ENCODE data around the gene UBE2K. TPM values are rescaled to one million over a fixed set of nuclear protein-coding genes. Genes with fewer than 3 reads are reported as not detected.

Gene UBE2K
- total RNA-seq, 1 experiment from 2014 or later: 151 TPM

- H3K4me2 ChIP-seq (ENCODE audit: insufficient read depth, insufficient read length, low read length): no peak overlapping the region
- H3K23ac ChIP-seq (ENCODE audit: insufficient read length, low read depth, low read length): no peak overlapping the region
- H4K20me1 ChIP-seq (ENCODE audit: control insufficient read depth, insufficient read depth, insufficient read length): no peaks in the 10 kb centered on the region
- no peak overlapping the region for H3K27ac ChIP-seq (ENCODE audit: insufficient read length, low read depth, low read length)
- H3T11ph ChIP-seq (ENCODE audit: low read length): no peak overlapping the region
- Mint-ChIP-seq H3K9me3 (no peaks in the 10 kb centered on the region), H3K27me3 (ENCODE audit: low read depth) (no peaks in the 10 kb centered on the region), H3K4me3 (no peak overlapping the region), H3K36me3 (ENCODE audit: insufficient read depth in 1 of 3, low read depth in 3 of 3) (peaks cover 8 to 52% (median 38%) of the 10 kb centered on the region in 3 experiments; a peak in 6 of 7 replicates), H3K27ac (no peak overlapping the region), H3K4me1 (peaks cover 8% of the 10 kb centered on the region in 2 experiments)
- H4K5ac ChIP-seq (ENCODE audit: insufficient read length, low read depth, low read length): no peak overlapping the region
- H3K79me1 ChIP-seq (ENCODE audit: insufficient read depth, low read depth, low read length, poor library complexity, severe bottlenecking): no peaks in the 10 kb centered on the region
- H2BK120ac ChIP-seq (ENCODE audit: low read depth, low read length, poor library complexity, severe bottlenecking): no peak overlapping the region
- no peak overlapping the region for H2BK5ac ChIP-seq (ENCODE audit: insufficient read length, low read length)
- no peaks in the 10 kb centered on the region; the same call in 1 of the 2 replicates for H3K79me2 ChIP-seq (ENCODE audit: insufficient read depth, low read length)
- no peaks in the 10 kb centered on the region for H3K4me1 ChIP-seq (ENCODE audit: insufficient read depth, low read length)
- no peak overlapping the region for H4K91ac ChIP-seq (ENCODE audit: insufficient read length, low read depth, low read length)
- no peak overlapping the region for H2BK20ac ChIP-seq (ENCODE audit: low read depth, low read length, poor library complexity, severe bottlenecking)
- no peak for DNase-seq
- no peak overlapping the region for H3K4ac ChIP-seq (ENCODE audit: low read depth, low read length)
- no peak overlapping the region for H3K56ac ChIP-seq (ENCODE audit: insufficient read length, low read depth, low read length)
- no peaks in the 10 kb centered on the region for H3K23me2 ChIP-seq (ENCODE audit: insufficient read length, low read depth, low read length, poor library complexity, severe bottlenecking)
- H2AK5ac ChIP-seq (ENCODE audit: insufficient read length, low read length): no peak overlapping the region
- no CpG with 5 or more reads among the region's 3 CpGs for WGBS (ENCODE audit: extremely low coverage, insufficient read length, low lambda C conversion rate)
- no peak overlapping the region for H2BK12ac ChIP-seq (ENCODE audit: insufficient read length, low read depth, low read length)
- no peak overlapping the region for H3K14ac ChIP-seq (ENCODE audit: insufficient read depth, low read length)
- no peak overlapping the region for H3K9ac ChIP-seq (ENCODE audit: extremely low read depth, insufficient read length, low read length)
- H4K8ac ChIP-seq (replicated peaks; ENCODE audit: insufficient read length, low read depth, low read length): no peak overlapping the region
- H2BK15ac ChIP-seq (ENCODE audit: low read depth, low read length): no peak overlapping the region
- no peak overlapping the region for H3K18ac ChIP-seq (ENCODE audit: insufficient read length, low read depth, low read length)
- no peaks in the 10 kb centered on the region for H3K9me3 ChIP-seq (ENCODE audit: control insufficient read depth, low read depth, low read length)
- no peak overlapping the region for H2AFZ ChIP-seq (ENCODE audit: low read length)
- TF ChIP-seq, protein P1, sequence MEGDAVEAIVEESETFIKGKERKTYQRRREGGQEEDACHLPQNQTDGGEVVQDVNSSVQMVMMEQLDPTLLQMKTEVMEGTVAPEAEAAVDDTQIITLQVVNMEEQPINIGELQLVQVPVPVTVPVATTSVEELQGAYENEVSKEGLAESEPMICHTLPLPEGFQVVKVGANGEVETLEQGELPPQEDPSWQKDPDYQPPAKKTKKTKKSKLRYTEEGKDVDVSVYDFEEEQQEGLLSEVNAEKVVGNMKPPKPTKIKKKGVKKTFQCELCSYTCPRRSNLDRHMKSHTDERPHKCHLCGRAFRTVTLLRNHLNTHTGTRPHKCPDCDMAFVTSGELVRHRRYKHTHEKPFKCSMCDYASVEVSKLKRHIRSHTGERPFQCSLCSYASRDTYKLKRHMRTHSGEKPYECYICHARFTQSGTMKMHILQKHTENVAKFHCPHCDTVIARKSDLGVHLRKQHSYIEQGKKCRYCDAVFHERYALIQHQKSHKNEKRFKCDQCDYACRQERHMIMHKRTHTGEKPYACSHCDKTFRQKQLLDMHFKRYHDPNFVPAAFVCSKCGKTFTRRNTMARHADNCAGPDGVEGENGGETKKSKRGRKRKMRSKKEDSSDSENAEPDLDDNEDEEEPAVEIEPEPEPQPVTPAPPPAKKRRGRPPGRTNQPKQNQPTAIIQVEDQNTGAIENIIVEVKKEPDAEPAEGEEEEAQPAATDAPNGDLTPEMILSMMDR (conservative IDR thresholded peaks at IDR 0.05): no peak
- H3K27me3 ChIP-seq (ENCODE audit: insufficient read depth, low read length): no peaks in the 10 kb centered on the region
These were observed 52.3 kb downstream of the UBE2K start for GRCh38 chr4:39750216-39750615.

Data from H9 (cell line).